GM11168 (cell line): ENCODE results near the gene WSCD2.

ENCODE experiments used
- in situ Hi-C: fragments of 300-500 bp; cut with MboI; formaldehyde crosslinking; loops from one replicate; pipeline ENCODE4 v1.12.0; 2022; ENCODE audit warnings: low sequenced_read_pairs; ENCODE audit not compliant: unreplicated experiment

The WSCD2 gene

DNA sequence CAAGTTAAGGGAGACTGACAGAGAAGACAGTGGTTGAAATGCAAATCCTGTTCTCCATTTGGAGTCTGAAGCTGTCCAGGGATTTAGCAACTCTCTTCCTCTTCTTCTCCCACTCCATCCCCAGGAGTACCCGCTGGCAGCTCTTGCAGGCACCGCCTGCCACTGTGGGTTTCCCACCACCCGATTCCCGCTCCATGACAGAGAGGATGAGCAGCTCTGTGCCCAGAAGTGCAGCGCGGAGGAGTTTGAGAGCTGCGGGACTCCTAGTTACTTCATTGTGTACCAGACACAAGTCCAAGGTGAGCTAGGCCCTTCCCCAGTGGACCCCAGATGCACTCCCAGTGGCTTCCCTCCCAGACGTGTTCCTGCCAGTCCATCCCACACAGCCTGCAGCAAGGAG is 97.8 kb downstream of the WSCD2 start:
- in situ Hi-C loops = no loop called here

DNA sequence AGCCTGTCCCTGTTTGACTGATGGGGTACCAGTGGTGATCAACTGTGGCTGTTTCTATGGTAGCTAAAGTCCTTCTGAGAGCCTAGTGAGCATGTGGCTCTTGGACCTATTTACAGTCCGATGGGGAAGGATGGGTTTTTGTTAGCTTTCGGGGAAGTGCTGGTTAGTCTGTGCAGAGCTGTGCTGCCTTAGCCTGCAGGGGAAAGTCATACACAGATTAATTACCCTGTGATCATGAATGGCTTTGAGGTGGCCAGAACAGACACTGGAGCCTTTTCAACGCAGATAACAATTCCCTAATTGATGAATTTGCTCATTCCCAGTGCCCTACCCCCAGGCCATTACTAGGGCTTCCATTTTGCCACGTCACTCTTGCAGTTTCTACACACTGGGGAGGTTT is 99.7 kb downstream of the WSCD2 start:
- in situ Hi-C loops = no loop called here

DNA sequence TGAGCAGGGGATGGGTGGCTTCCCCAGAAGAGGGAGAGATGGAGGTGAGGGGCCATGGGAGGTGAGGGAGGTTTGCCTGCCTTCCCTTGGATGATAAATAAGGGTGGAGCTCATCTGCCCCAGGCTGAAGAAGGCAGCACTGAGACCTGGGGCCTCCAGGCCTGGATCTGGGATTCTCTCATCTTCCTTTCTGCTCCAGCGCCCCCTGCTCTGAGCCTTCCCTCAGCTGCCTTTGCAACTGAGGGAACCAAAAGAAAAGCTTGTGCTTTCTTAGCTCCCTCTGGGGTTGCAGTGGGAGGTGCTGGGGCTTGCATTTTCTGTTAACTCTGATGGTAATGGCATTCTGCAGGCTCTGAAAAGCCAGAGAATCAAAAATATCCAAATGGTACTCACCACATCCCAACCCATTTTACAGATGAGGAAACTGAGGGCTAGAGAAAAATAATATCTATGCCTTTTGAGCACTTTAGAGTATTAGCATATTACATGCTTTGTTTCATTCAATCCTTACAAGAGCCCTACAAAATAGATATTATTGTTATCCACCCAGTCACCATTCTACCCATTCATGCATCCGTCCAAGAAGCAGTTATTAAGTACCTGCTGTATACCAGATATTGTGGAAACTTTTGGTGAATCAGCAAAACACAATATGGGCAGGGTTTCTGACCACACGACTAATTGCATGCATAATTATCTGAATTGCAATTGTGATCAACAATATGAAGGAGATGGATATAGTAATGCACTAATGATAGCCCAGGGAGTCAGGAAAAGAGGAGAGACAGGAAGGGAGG is 102.2 kb downstream of the WSCD2 start:
- in situ Hi-C loops = no loop called here

DNA sequence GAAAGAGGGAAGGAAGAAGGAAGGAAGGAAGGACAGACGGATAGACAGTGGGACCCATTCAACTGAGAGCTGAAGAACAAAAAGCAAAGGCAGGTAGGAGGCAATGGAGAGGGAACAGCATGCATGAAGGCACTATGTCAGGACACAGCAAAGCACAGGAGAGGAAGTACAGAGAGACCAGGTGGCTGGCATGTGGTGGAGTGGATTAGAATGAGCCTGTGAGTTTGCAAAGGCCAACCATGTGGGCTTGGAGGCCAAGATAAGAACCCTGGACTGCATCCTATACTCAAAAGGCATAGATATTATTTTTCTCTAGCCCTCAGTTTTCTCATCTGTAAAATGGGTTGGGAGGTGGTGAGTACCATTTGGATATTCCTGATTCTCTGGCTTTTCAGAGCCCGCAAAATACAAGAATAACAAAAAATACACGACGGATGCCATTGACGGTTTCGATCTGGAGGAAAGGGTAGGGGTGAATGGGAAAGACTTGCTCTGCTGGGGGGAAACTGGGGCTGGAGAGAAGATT is 102.9 kb downstream of the WSCD2 start:
- in situ Hi-C loops = no loop called here

DNA sequence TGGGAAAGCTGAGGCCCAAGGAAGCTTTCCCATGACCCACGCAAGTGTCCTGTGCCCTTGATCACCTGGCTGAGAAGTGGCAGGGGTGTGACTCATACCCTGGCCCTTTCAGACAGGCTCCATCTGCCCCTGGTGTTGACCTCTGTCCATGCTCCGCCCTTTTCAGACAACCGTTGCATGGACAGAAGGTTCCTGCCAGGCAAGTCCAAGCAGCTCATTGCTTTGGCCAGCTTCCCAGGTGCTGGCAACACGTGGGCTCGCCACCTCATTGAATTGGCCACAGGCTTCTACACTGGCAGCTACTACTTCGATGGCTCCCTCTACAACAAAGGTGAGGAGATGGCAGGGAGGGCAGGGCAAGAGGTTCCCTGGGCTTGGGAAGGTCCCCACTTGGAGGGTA is 103.5 kb downstream of the WSCD2 start:
- in situ Hi-C loops = no loop called here

DNA sequence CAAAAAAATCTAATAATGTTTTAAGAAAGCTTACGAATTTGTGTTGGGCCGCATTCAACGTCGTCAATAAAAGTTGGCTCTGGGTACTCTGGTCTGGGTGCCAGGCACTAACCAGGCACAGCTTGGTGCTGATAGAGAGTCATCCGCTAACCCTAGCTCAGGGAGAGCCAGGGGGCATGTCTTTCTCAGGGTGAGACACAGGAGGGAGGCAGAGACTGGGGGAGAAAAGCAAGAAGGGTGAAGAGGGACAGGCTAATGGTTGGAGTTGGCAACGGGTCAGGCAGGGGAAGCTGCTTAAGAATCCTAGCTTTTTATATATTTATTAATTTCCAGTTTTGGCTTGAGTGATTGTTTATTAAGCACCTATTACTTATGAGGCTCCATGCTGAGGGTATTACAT is 105.1 kb downstream of the WSCD2 start:
- in situ Hi-C loops = no loop called here

DNA sequence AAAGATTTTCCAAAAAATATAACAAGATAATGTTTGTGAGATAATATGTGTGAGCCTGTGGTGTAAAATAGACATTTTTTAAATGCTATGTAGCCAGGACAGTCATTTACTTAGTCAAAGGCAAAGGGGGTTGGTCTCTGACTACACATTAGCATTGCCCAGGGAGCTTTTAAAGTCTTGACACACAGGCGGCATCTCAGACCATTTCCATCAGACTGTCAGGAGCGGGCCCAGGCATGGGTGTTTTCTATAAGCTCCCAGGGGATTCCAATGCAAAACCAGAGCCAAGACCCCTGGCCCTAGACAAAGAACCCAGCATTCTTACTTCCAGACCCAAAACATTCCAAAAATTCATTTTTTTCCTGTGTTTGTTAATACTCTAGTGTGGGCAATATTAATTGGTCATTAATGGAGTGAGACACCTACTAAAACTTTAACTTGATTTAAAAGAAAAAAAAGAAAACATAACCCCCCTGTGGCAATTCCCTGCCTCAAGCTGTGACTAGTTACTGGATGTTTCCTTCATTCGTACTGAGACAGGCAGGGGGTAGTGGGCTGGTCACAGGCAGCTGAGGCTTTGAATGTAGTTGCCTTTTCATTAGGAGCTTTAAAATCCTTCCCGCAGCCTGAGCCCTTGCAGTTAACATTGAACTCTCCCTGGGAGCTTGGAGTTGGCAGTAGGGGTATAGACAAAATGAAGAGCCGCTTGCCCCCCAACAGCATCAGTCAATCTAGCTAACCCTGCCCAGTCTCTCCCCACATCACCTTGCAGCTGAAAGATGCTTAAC is 106.3 kb downstream of the WSCD2 start:
- in situ Hi-C loops = no loop called here

DNA sequence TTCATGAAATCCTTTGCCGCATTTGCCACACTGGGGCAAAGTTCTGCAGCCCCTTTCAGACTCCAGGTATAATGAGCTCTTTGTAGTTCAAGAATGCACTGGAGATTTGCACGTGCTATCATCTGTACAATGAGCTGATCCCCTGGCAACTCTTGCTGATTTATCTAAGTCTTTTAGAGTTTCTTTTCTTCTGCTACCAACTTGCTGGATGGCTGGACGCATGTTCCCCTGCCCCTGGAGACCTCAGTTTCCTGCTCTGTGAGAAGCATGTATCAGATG is 106.8 kb downstream of the WSCD2 start:
- in situ Hi-C loops = no loop called here

DNA sequence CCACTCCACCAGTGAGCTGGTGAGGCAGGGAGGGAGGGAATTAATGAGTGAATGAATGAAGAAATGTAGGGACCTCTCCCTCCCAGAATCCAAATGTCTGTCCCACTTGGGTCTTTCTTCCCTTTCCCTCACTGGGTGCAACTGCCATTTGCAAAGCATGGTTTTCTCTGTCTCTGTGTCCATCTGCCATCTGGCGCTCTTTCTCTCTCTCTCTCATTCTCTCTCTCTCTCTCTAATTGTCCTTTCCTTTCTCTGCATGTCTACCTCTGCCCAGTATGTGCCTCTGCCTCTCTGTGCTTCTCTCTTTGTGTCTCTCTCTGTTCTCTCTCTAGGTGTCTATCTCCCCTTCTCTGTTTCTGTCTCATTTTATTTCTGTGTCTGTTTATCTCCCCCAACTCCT is 107.3 kb downstream of the WSCD2 start:
- in situ Hi-C loops = no loop called here

DNA sequence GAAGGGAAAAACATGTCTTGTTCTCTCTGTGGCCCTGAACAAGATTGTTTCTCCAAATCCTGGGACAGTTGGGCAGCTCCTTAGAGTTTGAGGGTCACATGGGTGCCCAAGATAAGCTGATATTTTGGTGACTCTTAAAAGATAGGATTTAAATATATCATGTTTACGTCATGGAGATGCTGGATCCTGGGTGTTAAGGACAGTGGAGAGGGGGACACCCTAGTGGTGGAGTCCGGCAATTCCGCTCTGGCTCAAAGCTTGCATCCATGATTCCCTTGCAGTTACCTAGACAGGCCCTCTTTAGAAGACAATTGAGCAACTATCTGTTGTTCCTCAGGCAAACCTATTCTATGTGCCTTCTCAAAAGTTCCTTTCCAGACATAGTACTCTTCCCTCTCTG is 108.2 kb downstream of the WSCD2 start:
- in situ Hi-C loops = no loop called here

DNA sequence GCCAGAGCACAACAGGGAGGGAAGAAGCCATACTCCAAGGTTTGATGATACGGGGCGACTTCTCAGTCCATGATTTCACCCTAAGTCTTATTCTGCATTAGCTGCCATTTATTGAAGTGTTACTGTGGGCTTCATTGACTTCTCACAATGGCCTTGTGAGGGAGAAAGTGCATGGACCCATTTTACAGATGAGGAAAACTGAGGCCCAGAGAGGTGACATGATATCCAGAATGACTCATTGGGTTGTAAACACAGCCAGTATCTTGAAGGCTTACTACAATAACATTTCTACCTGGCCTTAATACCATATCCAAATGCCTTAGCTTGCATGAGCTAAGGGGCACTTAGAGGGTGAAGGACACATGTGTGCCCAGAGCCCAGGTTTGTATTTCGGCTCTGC is 109.4 kb downstream of the WSCD2 start:
- in situ Hi-C loops = no loop called here

DNA sequence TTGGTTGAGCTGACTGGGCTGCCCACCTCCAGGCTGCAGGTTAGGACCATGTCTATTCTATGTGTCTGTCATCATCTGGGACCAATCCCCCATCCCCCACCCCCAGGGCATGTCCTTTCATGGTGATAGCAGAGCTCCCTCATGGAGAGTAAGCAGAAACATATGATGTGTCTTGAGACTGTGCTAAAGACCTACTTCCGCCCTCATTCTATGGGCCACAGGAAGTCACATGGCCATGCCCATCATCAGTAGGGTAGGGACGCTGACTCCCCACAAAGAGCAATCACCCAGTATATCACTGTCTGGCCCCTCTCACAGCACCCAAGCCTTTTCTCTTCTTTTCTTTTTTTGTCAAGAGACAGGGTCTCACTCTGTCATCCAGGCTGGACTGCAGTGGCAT is 110.3 kb downstream of the WSCD2 start:
- in situ Hi-C loops = no loop called here

DNA sequence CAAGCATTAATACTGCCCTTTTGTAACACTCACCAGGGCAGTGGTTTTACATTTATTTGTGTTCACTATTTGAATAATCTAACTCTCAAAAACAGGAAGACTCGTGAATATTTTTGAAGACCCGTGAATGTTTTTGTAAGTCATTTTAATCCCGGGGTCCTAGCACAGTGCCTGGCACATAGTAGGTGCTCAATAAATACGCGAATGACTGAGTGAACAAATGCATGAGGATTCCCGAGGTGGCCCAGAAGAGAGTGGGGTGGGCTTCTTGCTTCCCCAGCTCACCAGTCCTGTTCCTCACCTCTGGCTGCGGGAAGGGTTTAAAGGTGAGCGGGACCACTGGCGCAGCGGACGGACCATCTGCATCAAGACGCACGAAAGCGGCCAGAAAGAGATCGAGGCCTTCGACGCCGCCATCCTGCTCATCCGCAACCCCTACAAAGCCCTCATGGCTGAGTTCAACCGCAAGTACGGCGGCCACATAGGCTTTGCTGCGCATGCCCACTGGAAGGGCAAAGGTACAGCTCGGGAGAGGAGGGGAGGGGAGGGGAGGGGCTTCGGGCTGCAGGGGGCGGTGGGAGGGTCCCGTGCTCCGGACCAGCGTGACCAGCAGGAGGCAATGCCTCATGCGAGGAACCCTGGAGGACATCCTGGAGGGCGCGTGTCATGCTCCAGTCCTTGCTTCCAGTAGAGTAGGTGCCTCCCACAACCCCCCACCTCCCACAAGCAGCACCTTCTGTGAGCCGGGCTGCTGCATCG is 111.1 kb downstream of the WSCD2 start:
- in situ Hi-C loops = no loop called here

DNA sequence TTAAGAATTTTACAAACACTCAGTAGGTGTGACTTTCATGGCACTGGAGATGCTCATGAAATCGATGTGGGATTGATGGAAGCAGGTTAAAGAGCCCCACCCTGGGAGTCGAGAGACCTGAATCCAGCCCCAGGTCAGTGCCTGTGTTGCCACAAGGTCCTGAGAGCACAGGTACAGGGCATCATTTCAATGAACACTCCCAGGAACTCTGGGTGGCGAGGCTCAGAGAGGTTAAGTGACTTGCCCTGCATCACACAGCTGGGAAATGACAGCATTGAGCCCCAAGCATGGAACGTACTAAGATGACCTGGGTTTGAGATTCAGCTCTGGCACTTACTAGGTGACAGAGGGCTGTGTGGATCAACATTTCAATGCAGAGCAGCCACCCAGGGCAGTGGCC is 111.8 kb downstream of the WSCD2 start:
- in situ Hi-C loops = no loop called here

DNA sequence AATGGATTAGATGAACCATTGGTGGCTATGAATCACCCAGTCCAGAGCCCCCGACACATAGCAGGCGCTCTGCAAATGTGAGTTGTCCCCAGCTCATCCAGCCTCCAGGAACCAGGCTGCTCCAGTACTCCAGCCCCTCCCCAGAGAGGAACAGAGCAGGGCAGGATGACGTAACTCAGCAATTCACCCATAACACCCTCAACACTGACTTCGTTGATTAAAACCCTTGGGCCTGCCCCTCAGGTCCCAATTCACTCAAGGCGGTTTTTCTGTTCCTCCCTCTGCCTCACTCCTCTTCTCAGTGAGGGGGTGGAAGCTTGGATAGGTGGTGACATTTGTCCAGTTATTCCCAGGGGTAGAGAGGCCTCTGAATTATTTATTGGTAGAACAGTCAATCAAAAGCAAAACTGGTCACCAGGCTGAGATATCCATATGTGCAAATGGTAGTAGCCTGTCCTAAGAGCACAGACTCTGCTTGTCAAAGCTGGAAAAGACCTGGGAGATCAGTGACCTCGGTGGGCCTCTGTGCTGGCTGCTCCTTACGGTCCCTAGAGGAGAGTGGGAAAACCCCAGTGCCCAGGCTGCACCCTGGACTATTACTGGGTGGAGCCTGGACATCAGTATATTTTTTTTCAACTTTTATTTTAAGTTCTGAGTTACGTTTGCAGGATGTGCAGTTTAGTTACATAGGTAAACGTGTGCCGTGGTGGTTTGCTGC is 113.1 kb downstream of the WSCD2 start:
- in situ Hi-C loops = no loop called here

DNA sequence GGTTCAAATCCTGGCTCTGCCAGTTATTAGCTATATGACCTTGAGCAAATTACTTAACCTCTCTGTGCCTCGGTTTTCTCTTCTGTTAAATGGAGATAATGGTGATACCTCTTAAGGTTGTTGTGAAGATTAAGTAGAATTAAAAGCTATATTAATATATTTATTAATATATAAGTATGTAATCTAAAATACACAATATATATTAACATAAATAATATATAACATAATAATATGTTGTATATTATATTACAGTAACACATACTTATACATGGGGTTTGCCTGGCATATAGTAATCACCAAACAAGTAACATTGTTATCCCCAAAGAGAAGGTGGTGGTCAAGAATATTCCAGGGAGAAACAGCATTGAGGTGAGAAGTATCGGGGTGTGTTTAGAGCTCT is 118.0 kb downstream of the WSCD2 start:
- in situ Hi-C loops = no loop called here

DNA sequence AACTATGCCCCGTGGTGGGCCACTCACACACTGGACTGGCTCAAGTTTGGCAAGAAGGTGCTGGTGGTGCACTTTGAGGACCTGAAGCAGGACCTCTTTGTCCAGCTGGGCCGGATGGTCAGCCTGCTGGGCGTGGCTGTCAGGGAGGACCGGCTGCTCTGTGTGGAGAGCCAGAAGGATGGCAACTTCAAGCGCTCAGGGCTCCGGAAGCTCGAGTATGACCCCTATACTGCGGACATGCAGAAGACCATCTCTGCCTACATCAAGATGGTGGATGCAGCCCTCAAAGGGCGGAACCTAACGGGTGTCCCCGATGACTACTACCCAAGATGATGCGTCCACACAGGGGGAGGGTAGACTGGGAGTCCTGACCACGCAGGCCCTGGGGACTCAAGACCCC is 118.9 kb downstream of the WSCD2 start:
- in situ Hi-C loops = no loop called here

DNA sequence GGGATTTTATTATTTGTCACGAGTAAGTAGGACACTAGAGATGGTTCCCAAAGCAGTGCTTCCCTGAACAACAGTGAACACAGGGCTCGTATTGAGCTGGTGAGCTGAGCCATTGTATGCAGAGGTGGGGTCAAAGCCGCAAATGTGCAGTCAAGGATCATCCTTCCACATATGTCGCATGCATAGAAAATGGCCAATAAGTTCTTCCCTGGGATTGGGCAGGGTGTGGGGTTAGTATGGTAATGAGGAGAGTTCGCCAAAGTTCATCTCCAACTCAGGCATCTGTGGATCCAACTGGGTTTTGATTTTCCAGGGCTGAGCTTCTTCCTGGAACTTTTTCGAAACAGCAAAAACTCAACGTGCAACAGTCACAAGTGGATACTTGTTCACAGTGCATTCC is 123.4 kb downstream of the WSCD2 start:
- in situ Hi-C loops = no loop called here

DNA sequence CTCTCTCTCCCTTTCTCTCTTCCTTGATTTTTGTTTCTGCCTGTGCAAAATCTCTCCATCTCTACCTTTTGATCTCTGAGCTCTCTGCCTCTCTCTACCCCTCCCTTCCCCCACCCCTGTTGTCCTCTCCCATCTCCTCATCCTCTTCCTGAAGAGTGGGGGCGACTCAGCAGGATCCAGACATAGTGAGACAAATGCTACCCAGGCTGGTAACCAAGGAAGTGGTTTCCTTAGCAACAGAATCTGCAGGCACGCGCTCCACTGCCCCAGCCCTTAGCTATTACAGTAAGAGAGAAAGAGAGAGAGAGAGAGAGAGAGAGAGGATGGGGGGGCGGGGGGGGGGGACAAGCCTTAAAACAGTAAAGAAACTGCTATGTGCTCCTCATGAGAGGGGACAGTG is 124.5 kb downstream of the WSCD2 start:
- in situ Hi-C loops = no loop called here

DNA sequence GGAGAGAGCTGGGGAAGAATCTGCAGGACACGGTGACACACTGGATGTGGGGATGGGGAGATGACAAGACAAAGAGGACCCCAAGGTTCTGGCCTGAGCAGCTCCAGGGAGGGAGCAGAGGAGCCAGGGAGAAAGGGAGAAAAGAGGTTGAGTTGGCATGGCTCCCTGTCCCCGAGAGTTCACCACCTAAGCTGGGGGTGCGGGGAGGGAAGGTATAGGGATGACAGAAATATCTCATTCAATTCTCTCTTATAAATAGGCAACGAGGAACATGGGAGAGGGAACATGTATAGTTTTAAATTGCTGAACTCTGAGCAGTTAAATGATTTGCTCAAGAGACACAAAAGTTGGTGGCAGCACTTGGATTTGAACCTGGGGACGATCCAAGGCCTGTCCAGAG is 124.9 kb downstream of the WSCD2 start:
- in situ Hi-C loops = no loop called here
